HEK293 (cell line): Measurements from ENCODE around the gene MPPED1.

Experiments
- CTCF ChIP-seq: fragments of 450-650 bp; formaldehyde crosslinking; IDR thresholded peaks from 2 replicates; pipeline ENCODE4 v1.5.1; 2016; ENCODE audit warnings: missing biosample characterization, missing genetic modification characterization
- GLIS1 ChIP-seq: fragments of 450-650 bp; formaldehyde crosslinking; IDR thresholded peaks from 2 replicates; pipeline ENCODE4 v1.5.1; 2016; ENCODE audit warnings: missing biosample characterization, missing genetic modification characterization
- OVOL3 ChIP-seq: fragments of 450-650 bp; formaldehyde crosslinking; IDR thresholded peaks from 2 replicates; pipeline ENCODE4 v1.5.1; 2016; ENCODE audit warnings: missing biosample characterization, missing genetic modification characterization
- PBX3 ChIP-seq: sonication (generic); formaldehyde crosslinking; IDR thresholded peaks from 2 replicates; pipeline ENCODE4 v1.8.1; 2022; ENCODE audit warnings: mild to moderate bottlenecking, moderate library complexity, missing genetic modification reagents
- PRDM10 ChIP-seq: fragments of 450-650 bp; formaldehyde crosslinking; IDR thresholded peaks from 2 replicates; pipeline ENCODE4 v1.5.1; 2016; ENCODE audit warnings: missing biosample characterization, missing genetic modification characterization
- SALL2 ChIP-seq: fragments of 450-650 bp; formaldehyde crosslinking; IDR thresholded peaks from 2 replicates; pipeline ENCODE4 v1.5.0; 2017; ENCODE audit warnings: missing biosample characterization, mild to moderate bottlenecking, missing genetic modification characterization, borderline replicate concordance
- SCRT1 ChIP-seq: fragments of 450-650 bp; formaldehyde crosslinking; IDR thresholded peaks from 2 replicates; pipeline ENCODE4 v1.5.1; 2016; ENCODE audit warnings: missing biosample characterization, missing genetic modification characterization, borderline replicate concordance
- ZBTB17 ChIP-seq: fragments of 450-650 bp; formaldehyde crosslinking; IDR thresholded peaks from 2 replicates; pipeline ENCODE4 v1.5.1; 2016; ENCODE audit warnings: missing biosample characterization, missing genetic modification characterization
- ZBTB48 ChIP-seq: fragments of 450-650 bp; formaldehyde crosslinking; IDR thresholded peaks from 2 replicates; pipeline ENCODE4 v1.5.1; 2016; ENCODE audit warnings: missing biosample characterization, missing genetic modification characterization
- ZNF280D ChIP-seq: fragments of 450-650 bp; formaldehyde crosslinking; IDR thresholded peaks from 2 replicates; pipeline ENCODE4 v1.5.1; 2016; ENCODE audit warnings: missing biosample characterization, missing genetic modification characterization
- ZNF341 ChIP-seq: fragments of 450-650 bp; formaldehyde crosslinking; IDR thresholded peaks from 2 replicates; pipeline ENCODE4; 2016; ENCODE audit warnings: low read depth, missing biosample characterization, missing genetic modification characterization
- ZNF394 ChIP-seq: fragments of 450-650 bp; formaldehyde crosslinking; IDR thresholded peaks from 2 replicates; pipeline ENCODE4 v1.5.1; 2016; ENCODE audit warnings: missing biosample characterization, missing genetic modification characterization, mild to moderate bottlenecking, moderate library complexity, borderline replicate concordance
- ZNF398 ChIP-seq: fragments of 450-650 bp; formaldehyde crosslinking; IDR thresholded peaks from 2 replicates; pipeline ENCODE4 v1.5.1; 2017; ENCODE audit warnings: missing biosample characterization, missing genetic modification characterization
- ZNF48 ChIP-seq: fragments of 450-650 bp; formaldehyde crosslinking; IDR thresholded peaks from 2 replicates; pipeline ENCODE4 v1.5.1; 2016; ENCODE audit warnings: missing biosample characterization, missing genetic modification characterization
- ZNF596 ChIP-seq: fragments of 450-650 bp; IDR thresholded peaks from 2 replicates; pipeline ENCODE4 v1.5.0; 2018; ENCODE audit warnings: missing biosample characterization, mild to moderate bottlenecking, missing genetic modification characterization, moderate library complexity
- ZNF677 ChIP-seq: fragments of 450-650 bp; IDR thresholded peaks from 2 replicates; pipeline ENCODE4 v1.5.0; 2018; ENCODE audit warnings: missing biosample characterization, mild to moderate bottlenecking, missing genetic modification characterization, moderate library complexity
- ZNF692 ChIP-seq: fragments of 450-650 bp; formaldehyde crosslinking; IDR thresholded peaks from 2 replicates; pipeline ENCODE4 v1.5.1; 2016; ENCODE audit warnings: missing biosample characterization, missing genetic modification characterization
- ZNF707 ChIP-seq: fragments of 450-650 bp; formaldehyde crosslinking; IDR thresholded peaks from 2 replicates; pipeline ENCODE4 v1.5.1; 2016; ENCODE audit warnings: missing biosample characterization, missing genetic modification characterization
- ZNF837 ChIP-seq: fragments of 450-650 bp; formaldehyde crosslinking; IDR thresholded peaks from 2 replicates; pipeline ENCODE4 v1.5.1; 2016; ENCODE audit warnings: missing biosample characterization, missing genetic modification characterization

MPPED1 gene

GRCh38 chr22:43385770-43386641 lies 25.8 kb upstream of the MPPED1 start (continued):
- TF ChIP-seq PBX3 (CRISPR knock-in tag) (0 out of 2 replicates have a peak, but pooled peaks have one; percentile 7), ZNF707 (tag by site-specific recombination) (no peak), ZBTB48 (tag by site-specific recombination) (no peak), ZBTB17 (tag by site-specific recombination) (0 out of 2 replicates have a peak, but pooled peaks have one; percentile 51), ZNF596 (tag by site-specific recombination) (no peak), ZNF394 (tag by site-specific recombination) (peak; percentile 20; the same call in 1 of the 2 replicates), SCRT1 (tag by site-specific recombination) (no peak), SALL2 (tag by site-specific recombination) (no peak), ZNF692 (tag by site-specific recombination) (0 out of 2 replicates have a peak, but pooled peaks have one; percentile 20), ZNF48 (tag by site-specific recombination) (no peak), ZNF341 (tag by site-specific recombination) (peak; percentile 94), CTCF (tag by site-specific recombination) (peak; percentile 89), PRDM10 (tag by site-specific recombination) (no peak), ZNF837 (tag by site-specific recombination) (no peak), ZNF280D (tag by site-specific recombination) (no peak), OVOL3 (tag by site-specific recombination) (no peak), ZNF398 (tag by site-specific recombination) (no peak), ZNF677 (no peak), GLIS1 (peak; percentile 18; the same call in 1 of the 2 replicates)
- TF ChIP-seq, all 188 proteins: peak for 15
